IMR-90 (cell line): ENCODE results near the gene DIAPH1. TPM values are rescaled to one million over a fixed set of nuclear protein-coding genes. Genes with fewer than 3 reads are reported as not detected.

Experiments
- CEBPB ChIP-seq: IDR thresholded peaks from 2 replicates; pipeline ENCODE4 v1.6.1; 2012; ENCODE audit warnings: low read depth, low read length, improper control_type of control experiment
- USF2 ChIP-seq: fragments of 150-350 bp; IDR thresholded peaks from 2 replicates; pipeline ENCODE4 v1.6.1; 2017; ENCODE audit warnings: mild to moderate bottlenecking, antibody characterized with exemption, low read length, low read depth
- polyA plus RNA-seq, 3 experiments: library from polyadenylated mRNA; depleted of rRNA; stranded (reverse); fragments of >200 nt; gene quantifications; 2 replicates each; pipeline ENCODE4 v1.2.3, GENCODE V29; 2012; ENCODE audit warnings: low replicate concordance in 1 of 3
- total RNA-seq: library from RNA; depleted of rRNA; stranded (reverse); fragments of >200 nt; gene quantifications from 2 replicates; pipeline ENCODE4 v1.2.3, GENCODE V29; 2012

The DIAPH1 gene
- total and polyA plus RNA-seq, 2 of the 4 experiments (the other 2 are of a cell fraction): 12.0 to 37.4 TPM

GRCh38 chr5:141513627-141514329 is 105.0 kb downstream of the DIAPH1 start (continued):
- TF ChIP-seq USF2 (no peak), CEBPB (no peak)
